Right lobe of liver (tissue), 6 donors: ENCODE results near the gene NDE1. TPM values are rescaled to one million over a fixed set of nuclear protein-coding genes. Genes with fewer than 3 reads are reported as not detected.

Experiments used
- ATAC-seq, 4 donors: fragments of 200-7000 bp; cut with Tn5 transposase; one replicate each; pipeline ENCODE4 v1.9.1; 2020; ENCODE audit warnings: mild to moderate bottlenecking in 4 of 4, moderate library complexity in 4 of 4
- DNase-seq, 3 donors: peaks; one replicate each; pipeline ENCODE4 v3.0.0-alpha.2; 2020
- H3K27ac ChIP-seq, 3 donors: fragments of 200-600 bp; one replicate each; pipeline ENCODE4 v1.8.0; 2022
- H3K27me3 ChIP-seq, 2 donors: fragments of 200-600 bp; one replicate each; pipeline ENCODE4 v1.8.0; 2022
- H3K36me3 ChIP-seq, 4 donors: fragments of 200-600 bp; sonication (generic) in 1 of 4; one replicate each; pipeline versions ENCODE4 v1.5.1 to v1.8.0; 2017 to 2022; ENCODE audit warnings: control low read depth in 1 of 4
- H3K4me1 ChIP-seq, 4 donors: fragments of 200-600 bp; sonication (generic) in 1 of 4; one replicate each; pipeline versions ENCODE4 v1.5.1 to v1.8.0; 2017 to 2022; ENCODE audit warnings: control low read depth in 1 of 4
- H3K4me3 ChIP-seq, 3 donors: fragments of 200-600 bp; one replicate each; pipeline ENCODE4 v1.8.0; 2022
- H3K9me3 ChIP-seq, 4 donors: fragments of 200-600 bp; sonication (generic) in 1 of 4; one replicate each; pipeline versions ENCODE4 v1.5.1 to v1.8.0; 2017 to 2022; ENCODE audit warnings: control low read depth in 1 of 4
- POLR2A ChIP-seq: fragments of 450-650 bp; IDR thresholded peaks from one replicate; pipeline ENCODE4 v1.6.1; 2017; ENCODE audit warnings: antibody characterized with exemption, mild to moderate bottlenecking
- WGBS: methylation state at CpG from one replicate; pipeline ENCODE4 v1.1.6; 2018; ENCODE audit warnings: low coverage, low lambda C conversion rate; ENCODE audit not compliant: insufficient coverage; ENCODE audit errors: missing lambda C conversion rate; 5-methylcytosine and 5-hydroxymethylcytosine counted together
- intact Hi-C, 2 donors: fragments of 100-400 bp; cut with DNase I; formaldehyde crosslinking; loops; one replicate each; pipeline versions ENCODE4 v1.11.2 to v1.14.1; 2022
- total RNA-seq, 6 experiments: library from RNA; depleted of rRNA in 2 of 6; stranded (reverse); fragments of >200 nt in 2 of 6; fragmentation: NEBNext Ultra II Directional in 3 of 6; extraction: Animal tissue kit (Norgen Biotek cat#: 25700) in 3 of 6; gene quantifications; one replicate each; pipeline versions ENCODE4 v1.1.0 to v1.2.4, GENCODE V29; 2016 to 2023
- TF ChIP-seq, protein P1 (sequence below), 4 donors: fragments of 200-600 bp in 3 of 4; fragments of 450-650 bp in 1 of 4; IDR thresholded peaks; one replicate each; pipeline versions ENCODE4 v1.5.1 to v1.8.0; 2016 to 2022; ENCODE audit warnings: antibody characterized with exemption in 4 of 4, mild to moderate bottlenecking in 2 of 4
- donor health status: DM: no; HTN: yes; CAD: no.
- donor health status: DM: no; HTN: no; CAD: no.
- donor health status: DM: no; HTN: no; CAD: no.
- donor health status: DM: no; HTN: yes; CAD: no.
- donor health status: DM: no; HTN: yes; CAD: no.

NDE1 gene
- total RNA-seq, 6 experiments from 2014 or later: 3.6 to 10.2 (median 6.9) TPM

- Histone ChIP-seq H3K27me3 (no peaks in the 10 kb centered on the region), H3K27ac (no peak overlapping the region), H3K9me3 (no peaks in the 10 kb centered on the region), H3K4me3 (no peak overlapping the region), H3K36me3 (no peaks in the 10 kb centered on the region), H3K4me1 (no peaks in the 10 kb centered on the region)
- intact Hi-C loops: no loop called here
- DNase-seq: no peak
- WGBS: 76% methylated on average over 2 of the region's 18 CpGs
- TF ChIP-seq, protein P1, sequence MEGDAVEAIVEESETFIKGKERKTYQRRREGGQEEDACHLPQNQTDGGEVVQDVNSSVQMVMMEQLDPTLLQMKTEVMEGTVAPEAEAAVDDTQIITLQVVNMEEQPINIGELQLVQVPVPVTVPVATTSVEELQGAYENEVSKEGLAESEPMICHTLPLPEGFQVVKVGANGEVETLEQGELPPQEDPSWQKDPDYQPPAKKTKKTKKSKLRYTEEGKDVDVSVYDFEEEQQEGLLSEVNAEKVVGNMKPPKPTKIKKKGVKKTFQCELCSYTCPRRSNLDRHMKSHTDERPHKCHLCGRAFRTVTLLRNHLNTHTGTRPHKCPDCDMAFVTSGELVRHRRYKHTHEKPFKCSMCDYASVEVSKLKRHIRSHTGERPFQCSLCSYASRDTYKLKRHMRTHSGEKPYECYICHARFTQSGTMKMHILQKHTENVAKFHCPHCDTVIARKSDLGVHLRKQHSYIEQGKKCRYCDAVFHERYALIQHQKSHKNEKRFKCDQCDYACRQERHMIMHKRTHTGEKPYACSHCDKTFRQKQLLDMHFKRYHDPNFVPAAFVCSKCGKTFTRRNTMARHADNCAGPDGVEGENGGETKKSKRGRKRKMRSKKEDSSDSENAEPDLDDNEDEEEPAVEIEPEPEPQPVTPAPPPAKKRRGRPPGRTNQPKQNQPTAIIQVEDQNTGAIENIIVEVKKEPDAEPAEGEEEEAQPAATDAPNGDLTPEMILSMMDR (IDR thresholded peaks at IDR 0.05): no peak
- no peak for TF ChIP-seq POLR2A
- ATAC-seq: no peak
Observed at GRCh38 chr16:15737140-15737644, 87.1 kb downstream of the NDE1 start.

GRCh38 chr16:15739464-15739863, 89.4 kb downstream of the NDE1 start:
- no peaks in the 10 kb centered on the region for H3K9me3 ChIP-seq
- intact Hi-C loops: no loop called here
- H3K4me1 ChIP-seq: no peaks in the 10 kb centered on the region
- H3K4me3 ChIP-seq: no peak overlapping the region
- WGBS: 92% methylated on average over 2 of the region's 2 CpGs
- ATAC-seq (no peak), DNase-seq (no peak)
- H3K27ac ChIP-seq: no peak overlapping the region
- no peaks in the 10 kb centered on the region for H3K27me3 ChIP-seq
- TF ChIP-seq POLR2A: no peak
- TF ChIP-seq, protein P1 (IDR thresholded peaks at IDR 0.05): no peak
- no peaks in the 10 kb centered on the region for H3K36me3 ChIP-seq

GRCh38 chr16:15739950-15740349, 89.9 kb downstream of the NDE1 start:
- WGBS: 88% methylated on average over 5 of the region's 6 CpGs
- Histone ChIP-seq H3K4me1 (no peaks in the 10 kb centered on the region), H3K9me3 (no peaks in the 10 kb centered on the region), H3K4me3 (no peak overlapping the region), H3K27ac (no peak overlapping the region), H3K36me3 (no peaks in the 10 kb centered on the region), H3K27me3 (no peaks in the 10 kb centered on the region)
- DNase-seq (no peak), ATAC-seq (no peak)
- intact Hi-C loops: no loop called here
- TF ChIP-seq POLR2A: no peak
- TF ChIP-seq, protein P1 (IDR thresholded peaks at IDR 0.05): no peak

DNA sequence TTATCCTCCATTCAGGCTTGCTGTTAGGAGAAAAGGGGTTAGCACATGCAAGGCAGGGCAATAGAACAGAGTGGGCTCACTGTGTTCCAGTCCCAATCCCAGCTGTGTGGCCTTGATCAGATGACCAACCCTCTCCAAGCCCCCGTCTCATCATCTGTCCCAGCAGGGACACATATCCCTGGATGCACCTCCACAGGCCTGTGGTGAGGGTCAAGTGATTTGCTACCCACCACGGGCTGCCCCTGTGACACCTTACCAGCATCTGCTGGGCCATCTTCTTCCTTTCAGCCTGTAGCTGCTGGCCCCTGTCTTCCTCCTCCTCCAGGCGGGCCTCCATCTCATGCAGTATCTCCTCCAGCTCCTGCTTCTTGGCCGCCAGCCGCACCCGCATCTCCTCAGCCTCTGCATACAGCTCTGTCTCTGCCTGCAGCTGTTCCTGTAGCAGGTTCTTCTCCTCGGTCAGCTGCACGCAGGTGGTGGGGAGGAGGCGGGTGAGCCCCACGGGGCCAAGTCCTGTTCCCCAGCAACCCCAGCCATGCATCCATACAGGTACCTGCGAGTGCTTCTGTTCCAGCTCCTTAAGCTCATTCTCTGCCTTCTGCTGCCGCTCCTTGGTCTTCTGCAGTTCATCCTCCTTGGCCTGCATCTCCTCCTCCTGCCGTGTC, 91.3 kb downstream of the NDE1 start:
- Histone ChIP-seq H3K27me3 (no peaks in the 10 kb centered on the region), H3K36me3 (no peaks in the 10 kb centered on the region), H3K27ac (no peak overlapping the region), H3K4me3 (no peak overlapping the region), H3K9me3 (no peaks in the 10 kb centered on the region), H3K4me1 (no peaks in the 10 kb centered on the region)
- TF ChIP-seq, protein P1 (IDR thresholded peaks at IDR 0.05): no peak
- no peak for TF ChIP-seq POLR2A
- intact Hi-C loops: no loop called here
- no peak for DNase-seq
- WGBS: 88% methylated on average over 11 of the region's 13 CpGs
- ATAC-seq: no peak
